IMR-90 (cell line): ENCODE data around the gene CRYZL1.

Experiments used
- BHLHE40 ChIP-seq: fragments of 150-350 bp; IDR thresholded peaks from 2 replicates; pipeline ENCODE4 v1.6.1; 2016; ENCODE audit warnings: mild to moderate bottlenecking, low read depth, low read length
- CEBPB ChIP-seq: IDR thresholded peaks from 2 replicates; pipeline ENCODE4 v1.6.1; 2012; ENCODE audit warnings: low read depth, low read length, improper control_type of control experiment
- FOS ChIP-seq: fragments of 150-350 bp; IDR thresholded peaks from 2 replicates; pipeline ENCODE4 v1.6.1; 2016; ENCODE audit warnings: low read depth, low read length
- MAZ ChIP-seq: IDR thresholded peaks from 2 replicates; pipeline ENCODE4 v1.6.1; 2012; ENCODE audit warnings: low read depth, mild to moderate bottlenecking, low read length, improper control_type of control experiment, moderate library complexity, borderline replicate concordance
- POLR2A ChIP-seq: IDR thresholded peaks from 2 replicates; pipeline ENCODE4 v1.6.1; 2012; ENCODE audit warnings: mild to moderate bottlenecking, low read depth, low read length
- SMC3 ChIP-seq: fragments of 150-350 bp; IDR thresholded peaks from 2 replicates; pipeline ENCODE4 v1.6.1; 2016; ENCODE audit warnings: low read depth, mild to moderate bottlenecking, antibody characterized with exemption, low read length, moderate library complexity
- TF ChIP-seq, protein P1 (sequence below): conservative IDR thresholded peaks from 2 replicates; pipeline ENCODE4 v1.5.1; 2012; ENCODE audit warnings: mild to moderate bottlenecking, low read depth, low read length, improper control_type of control experiment

DNA sequence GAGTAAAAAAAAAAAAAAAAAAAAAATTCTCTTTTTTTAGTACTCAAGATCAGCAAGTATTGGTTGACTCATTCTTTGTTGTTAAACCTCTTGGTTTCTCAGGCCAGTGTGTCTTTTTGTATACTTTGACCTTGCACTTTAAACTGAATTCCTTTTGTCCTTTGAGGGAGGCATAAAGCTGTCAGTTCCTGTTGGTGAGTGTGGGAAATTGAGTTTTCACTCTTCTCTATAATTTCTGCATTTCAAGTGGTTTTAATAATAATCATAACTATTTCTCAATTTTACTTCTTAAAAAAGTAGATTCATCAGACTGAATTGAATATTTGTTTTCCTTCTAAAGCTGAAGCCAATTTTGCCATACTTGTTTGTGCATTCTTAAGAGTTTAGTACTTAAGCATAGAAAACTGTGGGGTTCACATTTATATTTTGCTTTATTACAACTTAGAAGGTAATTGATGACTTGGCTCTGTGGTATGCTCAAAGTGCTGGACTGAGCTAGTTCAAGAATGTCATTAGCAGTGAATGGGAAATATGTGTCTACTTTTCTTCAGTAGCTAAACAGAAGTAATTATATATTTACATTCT, 44.2 kb upstream of the CRYZL1 start:
- TF ChIP-seq, protein P1, sequence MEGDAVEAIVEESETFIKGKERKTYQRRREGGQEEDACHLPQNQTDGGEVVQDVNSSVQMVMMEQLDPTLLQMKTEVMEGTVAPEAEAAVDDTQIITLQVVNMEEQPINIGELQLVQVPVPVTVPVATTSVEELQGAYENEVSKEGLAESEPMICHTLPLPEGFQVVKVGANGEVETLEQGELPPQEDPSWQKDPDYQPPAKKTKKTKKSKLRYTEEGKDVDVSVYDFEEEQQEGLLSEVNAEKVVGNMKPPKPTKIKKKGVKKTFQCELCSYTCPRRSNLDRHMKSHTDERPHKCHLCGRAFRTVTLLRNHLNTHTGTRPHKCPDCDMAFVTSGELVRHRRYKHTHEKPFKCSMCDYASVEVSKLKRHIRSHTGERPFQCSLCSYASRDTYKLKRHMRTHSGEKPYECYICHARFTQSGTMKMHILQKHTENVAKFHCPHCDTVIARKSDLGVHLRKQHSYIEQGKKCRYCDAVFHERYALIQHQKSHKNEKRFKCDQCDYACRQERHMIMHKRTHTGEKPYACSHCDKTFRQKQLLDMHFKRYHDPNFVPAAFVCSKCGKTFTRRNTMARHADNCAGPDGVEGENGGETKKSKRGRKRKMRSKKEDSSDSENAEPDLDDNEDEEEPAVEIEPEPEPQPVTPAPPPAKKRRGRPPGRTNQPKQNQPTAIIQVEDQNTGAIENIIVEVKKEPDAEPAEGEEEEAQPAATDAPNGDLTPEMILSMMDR = no peak
- no peak for TF ChIP-seq SMC3
- no peak for TF ChIP-seq POLR2A
- TF ChIP-seq FOS = no peak
- TF ChIP-seq BHLHE40 = no peak
- no peak for TF ChIP-seq CEBPB
- no peak for TF ChIP-seq MAZ
